ENCODE measurements around the gene PXMP4.

PXMP4 gene

DNA sequence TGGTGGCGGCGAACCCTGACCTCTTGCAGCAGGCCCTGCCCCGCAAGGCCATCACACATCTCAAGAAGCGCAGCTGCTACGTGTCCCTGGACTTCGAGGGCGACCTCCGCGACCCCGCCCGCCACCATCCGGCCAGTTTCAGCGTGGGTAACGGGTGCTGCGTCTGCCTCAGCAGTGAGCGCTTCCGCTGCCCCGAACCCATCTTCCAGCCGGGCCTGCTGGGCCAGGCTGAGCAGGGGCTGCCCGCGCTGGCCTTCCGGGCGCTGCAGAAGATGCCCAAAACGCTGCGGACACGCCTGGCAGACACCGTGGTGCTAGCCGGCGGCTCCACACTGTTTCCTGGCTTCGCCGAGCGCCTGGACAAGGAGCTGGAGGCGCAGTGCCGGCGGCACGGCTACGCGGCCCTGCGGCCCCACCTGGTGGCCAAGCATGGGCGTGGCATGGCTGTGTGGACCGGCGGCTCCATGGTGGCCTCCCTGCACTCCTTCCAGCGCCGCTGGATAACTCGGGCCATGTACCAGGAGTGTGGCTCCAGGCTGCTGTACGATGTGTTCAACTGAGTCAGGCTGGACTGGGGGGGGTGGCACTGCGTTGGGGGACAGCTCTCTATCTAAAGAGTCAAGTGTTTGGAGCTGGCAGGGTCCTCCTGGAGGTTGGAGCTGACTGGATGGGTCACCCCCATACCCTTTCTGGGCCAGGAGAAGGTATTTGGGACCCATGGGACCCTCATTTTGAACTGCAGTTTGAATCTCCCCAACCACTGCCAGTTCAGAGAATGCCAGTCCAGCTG is 52.2 kb downstream of the PXMP4 start:
- peak; percentile 87 to 91 for DNase-seq

DNA sequence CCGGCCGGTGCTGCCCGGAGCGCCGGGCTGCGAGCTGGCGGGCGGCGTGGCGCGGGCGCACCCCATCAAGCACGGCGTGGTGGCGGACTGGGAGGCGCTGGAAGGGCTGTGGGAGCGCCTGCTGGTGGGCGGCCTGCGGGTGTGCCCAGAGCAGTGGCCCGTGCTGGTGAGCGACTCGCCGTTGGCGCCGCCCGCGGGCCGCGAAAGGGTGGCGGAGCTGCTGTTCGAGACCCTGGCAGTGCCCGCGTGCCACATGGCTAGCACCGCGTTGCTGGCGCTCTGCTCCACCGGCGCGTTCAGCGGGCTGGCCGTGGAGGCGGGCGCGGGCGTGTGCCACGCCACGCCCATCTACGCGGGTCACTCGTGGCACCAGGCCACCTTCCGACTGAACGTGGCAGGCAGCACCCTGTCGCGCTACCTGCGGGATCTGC is 52.9 kb downstream of the PXMP4 start:
- DNase-seq, result peak; percentile 70 to 78

DNA sequence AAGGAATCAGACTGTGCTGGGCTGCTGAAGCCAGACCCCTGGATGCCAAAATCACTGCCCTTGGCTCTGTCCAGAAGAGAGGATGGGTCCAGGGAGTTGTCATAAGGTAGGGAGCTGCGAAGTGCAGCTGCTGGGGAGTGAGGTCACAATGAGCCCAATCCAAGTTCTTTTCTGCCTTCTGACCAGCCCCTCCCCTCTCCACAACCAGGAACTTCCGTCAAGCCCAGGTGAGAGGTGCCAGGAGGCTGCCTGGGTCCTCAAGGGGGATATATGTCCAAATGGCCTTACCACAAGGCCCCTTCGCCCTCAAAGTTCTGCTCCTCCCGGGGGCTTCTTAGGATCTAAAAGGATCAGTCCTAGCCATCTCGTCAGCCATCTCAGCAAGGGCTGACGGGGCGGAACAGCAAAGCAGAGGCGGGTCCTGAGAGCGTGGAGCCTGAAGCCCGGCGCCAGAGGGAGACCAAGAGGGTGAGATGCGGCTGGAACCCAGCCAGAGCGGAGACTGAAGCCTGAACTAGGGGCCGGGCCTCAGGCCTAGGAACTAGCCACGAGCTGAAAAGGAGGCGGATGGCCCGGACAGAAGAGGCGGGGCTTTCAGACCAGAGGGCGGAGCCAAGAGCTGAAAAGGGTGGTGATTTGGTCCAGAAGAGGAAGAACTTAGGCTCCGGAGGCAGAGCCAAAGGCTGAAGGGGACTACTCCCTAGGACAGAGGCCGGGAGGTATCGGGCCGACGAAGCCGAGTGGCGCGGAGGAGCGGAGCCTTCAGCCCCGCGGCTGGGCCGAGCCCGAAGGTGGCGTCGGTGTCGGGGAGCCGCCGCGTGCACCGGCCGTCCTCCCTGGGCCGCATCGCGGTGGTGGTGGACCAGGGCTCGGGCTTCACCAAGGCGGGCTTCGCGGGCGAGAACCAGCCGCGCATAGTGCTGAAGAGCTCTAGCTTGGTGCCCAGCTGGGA is 53.5 kb downstream of the PXMP4 start, which contains the start of gene ACTL10:
ACTL10 (plus strand) TSS at position 651 of the 952 bp plus-strand sequence. CDS start 555 bp downstream, outside the sequence.
- DNase-seq, result peak; percentile 94 to 95

DNA sequence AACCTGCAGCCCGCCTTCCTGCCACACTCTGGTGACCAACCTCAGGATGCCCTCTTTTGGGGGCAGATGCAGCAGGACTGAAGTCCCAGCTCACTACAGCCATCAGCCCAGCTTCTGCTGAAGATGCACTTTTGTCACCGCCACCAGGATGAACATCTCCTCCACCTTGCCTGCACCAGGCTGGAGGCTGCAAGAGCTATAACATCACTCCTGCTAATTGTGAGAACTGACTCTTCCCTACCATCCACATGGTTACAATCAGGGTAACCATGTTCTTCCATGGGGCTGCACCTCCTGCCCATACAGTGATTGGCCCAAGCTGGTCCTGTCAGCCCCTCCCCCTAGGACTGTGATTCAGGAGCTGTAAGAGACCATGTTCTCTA is 55.4 kb downstream of the PXMP4 start:
- no peak for DNase-seq

DNA sequence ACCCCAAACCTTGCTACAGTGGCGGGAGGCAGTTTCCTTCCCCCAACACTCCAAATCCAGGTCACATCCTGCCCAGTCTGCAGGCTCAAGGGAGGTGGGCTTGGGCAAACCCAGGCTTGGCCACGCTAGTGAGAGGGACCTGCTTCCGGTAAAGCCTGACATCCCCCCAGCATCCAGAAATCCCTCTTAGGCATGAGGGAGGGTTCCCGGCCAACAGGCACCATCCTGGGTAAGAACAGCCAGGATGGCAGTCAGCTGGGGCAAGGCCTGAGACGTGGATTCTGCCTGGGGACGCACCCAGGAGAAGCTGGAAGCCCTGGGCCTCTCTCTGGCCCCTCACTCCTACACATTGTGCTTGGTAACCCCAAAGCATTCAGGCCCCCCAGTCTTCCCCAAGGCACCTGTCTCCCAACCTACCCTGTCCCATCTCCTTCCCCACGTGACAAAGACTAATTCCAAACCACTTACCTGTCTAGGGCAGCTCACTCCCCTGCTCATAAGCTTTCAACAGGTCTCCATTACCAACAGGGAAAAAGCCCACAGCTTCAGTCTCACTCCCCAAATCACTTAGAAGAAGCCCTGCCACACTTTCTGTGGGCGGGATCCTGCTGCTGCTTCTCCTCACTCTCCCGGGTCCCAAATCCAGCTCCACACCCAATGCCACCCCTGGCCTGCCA is 55.9 kb downstream of the PXMP4 start:
- DNase-seq, result peak in 1 of 2 experiments; percentile 38

DNA sequence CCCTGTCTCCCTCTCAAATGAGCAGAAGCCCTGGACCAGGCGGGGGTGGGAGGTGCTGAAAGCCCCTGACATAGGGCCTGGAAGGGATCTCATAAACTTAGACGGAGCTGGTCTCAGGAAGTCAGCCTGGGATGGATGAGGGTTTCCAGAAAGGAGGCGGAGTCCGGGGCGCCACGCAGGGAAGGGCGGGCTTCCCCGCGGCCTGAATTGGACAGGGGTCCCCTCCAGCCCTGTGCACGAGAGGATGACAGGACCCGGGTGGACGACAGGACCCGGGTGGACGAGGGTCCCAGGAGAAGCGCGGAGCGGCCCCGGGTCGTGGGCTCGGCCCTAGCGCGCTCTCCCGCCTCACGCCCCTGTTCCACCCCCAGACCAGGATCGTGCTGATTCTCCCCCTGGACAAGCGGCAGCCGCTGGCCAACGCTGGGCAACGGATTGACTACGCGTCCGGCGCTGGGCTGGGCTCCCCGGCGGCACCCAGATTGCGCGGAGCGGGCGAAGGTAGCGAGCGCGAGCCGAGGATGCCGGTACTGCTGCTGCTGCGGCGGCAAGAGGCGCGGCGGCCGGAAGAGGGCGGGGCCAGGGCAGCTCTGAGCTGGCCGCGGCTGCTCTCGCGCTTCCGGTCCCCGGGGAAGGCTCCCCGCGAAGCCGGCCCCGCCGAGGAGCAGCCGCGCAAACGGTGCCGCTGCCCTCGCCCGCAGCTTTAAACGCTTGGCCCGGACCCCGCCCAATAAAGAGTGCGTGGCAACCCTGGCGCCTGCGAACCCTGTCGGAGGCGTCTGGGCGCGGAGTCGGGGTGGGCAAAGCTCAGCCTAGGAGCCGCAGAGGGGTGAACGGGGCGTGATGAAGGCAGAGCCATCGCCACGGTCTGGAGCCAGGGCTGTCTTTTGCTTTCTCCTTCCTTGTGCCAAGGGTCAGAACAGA is 56.7 kb downstream of the PXMP4 start:
- DNase-seq, result peak; percentile 87 to 90

DNA sequence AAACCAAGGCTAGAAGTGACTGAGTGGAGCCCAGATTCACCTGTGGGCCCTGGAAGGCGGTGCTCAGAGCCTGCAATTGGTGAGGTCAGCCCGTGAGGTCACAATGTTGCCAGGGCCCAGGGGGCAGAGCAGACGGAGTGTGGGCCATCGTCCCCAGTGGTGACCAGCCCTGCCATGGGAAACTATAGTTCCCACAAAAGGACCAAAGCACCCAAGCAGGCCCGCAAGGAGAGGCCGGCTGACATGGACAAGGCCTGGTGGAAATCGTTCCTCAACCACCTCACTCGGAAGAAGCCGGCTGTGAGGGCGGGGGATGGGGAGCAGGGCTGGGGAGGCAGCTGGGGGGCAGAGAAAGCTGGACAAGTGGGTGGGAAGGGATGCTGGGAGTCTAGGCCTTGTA is 57.9 kb downstream of the PXMP4 start, which contains the start of gene C20orf144:
C20orf144 (plus strand) TSS at position 156 of the 400 bp plus-strand sequence; CDS start at position 175, 19 bp downstream.
- no peak for DNase-seq

DNA sequence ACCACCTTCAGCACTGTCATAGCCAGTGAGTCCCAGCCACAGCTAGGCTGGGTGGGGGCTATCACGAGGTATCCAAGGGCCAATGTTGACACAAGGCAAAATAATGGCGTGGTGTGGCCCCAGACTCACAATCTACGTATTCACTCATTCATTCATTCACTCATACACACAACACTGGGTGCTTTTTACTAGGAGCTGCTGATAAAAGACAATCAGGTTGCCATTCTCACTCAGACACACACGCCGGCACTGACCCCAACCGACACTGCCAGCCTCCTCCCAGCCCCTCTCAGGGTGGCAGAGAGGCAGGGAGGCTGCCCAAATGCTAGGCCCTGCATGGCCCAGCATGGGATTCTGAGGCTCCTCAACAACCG is 59.4 kb downstream of the PXMP4 start:
- DNase-seq, result no peak

DNA sequence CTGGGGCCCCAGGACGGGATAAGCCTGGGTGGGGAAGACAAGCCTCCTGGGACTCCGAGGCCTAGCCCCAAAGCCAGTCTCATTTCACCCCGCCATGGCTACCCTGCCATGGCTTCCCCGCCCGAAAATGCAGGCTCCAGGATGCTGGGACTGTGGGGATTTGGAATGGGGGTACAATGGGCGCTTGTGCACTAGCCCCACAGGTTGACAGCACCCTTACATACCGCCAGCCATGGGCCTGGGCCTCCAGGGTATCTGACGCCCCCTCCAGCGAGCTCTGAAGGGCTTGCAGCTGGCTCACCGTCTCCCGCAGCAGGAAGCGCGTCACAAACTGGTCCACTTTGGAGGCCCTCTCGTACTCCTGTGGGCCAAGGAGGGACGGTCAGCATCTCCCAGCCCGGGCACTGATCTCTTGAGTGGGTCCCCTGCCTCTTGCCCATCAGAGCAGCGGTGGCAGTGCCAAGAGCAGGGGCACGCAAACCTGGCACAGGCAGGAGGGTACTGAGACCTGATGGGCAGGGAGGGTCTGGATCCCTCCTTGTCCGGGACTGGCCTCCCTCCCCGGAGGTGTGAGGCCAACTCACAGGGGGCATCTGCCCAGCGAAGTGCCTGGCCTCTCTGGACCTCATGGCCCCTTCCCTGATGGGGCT is 60.0 kb downstream of the PXMP4 start:
- DNase-seq, result no peak

DNA sequence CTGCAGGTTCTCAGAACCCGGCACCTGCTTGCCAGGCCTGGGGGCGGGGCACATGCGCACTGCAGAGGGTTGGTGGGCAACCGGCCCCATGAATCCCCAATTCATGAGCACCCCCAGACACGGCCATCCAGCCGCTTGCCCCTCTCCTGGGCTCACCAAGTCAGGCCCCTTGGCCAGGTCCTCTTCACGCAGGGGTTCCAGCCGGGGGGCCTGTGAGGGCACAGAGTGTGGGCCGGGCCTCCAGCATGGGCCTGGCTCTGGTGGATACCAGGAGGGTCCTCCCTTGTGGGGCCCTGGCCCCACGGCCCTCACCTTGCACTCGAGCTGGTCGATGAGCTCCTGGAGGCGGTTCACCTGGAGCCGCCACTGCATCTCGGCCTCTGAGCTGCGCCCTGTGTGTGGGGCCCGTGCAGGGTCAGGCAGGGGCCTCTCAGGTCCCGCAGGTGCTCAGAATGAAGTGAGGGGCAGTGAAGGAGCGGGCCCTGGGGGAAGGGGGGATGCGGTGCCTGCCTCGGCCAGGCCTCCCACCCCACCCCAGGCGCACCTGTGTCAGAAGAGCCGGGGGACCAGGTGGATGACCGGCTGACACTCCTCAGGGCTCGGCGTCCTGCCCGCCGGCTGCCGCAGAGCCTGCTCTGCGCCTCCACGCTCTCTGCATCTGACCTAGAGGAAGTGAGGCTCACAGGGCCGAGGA is 60.6 kb downstream of the PXMP4 start:
- no peak for DNase-seq

DNA sequence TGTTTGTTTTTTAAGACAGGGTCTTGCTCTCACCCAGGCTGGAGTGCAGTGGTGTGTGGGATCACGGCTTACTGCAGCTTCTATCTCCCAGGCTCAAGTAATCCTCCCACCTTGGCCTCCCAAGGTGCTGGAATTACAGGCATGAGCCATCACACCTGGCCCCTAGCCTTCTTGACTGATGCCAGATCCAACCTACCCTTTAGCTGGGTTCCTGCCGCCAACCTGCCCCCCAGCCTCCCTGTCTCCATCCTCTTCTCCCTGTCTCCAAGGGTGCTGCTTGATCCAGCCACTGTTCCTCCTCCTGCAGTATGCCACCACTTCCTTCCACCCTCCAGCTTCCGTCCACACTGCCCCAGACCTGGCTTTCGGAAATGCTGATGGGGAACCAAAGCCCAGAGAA is 61.2 kb downstream of the PXMP4 start:
- DNase-seq, result no peak

DNA sequence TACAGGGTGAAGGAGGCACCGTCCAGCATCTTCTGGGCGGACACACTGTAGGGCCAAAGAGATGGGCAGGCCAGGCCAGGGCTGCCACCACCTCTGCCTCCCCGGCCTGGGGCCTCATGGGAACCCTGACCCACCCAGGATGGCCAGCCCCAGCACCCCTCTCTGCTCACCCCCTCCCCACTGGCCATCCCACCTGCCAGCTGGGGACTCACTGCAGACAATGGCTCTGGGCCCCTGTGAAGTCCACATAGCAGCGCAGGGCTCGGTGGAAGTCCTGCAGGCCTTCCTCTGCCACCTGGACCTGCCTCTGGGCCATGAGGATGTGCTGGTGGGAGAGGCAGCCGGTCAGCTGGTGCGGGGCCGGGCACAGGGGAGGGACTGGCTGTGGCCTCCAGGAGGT is 61.6 kb downstream of the PXMP4 start:
- no peak for DNase-seq

DNA sequence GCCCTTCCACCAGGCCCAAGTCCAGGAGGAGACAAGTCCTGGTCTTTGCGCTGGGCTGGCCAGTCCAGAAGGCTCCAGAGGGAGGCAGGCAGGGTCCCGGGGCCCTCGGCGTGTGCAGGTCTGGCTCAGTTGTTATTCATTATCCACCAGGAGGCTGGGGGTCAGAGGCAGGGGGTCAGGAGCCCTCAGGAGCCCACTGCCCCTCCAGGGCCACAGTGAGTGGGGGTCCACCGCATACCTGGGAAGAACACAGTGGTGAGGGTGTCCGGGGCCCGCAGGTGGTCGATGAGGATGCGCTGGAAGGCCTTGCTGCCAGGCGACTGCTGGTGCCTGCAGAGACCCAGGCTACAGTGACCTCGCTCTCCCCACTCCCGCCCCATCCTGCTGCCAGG is 62.4 kb downstream of the PXMP4 start:
- no peak for DNase-seq

DNA sequence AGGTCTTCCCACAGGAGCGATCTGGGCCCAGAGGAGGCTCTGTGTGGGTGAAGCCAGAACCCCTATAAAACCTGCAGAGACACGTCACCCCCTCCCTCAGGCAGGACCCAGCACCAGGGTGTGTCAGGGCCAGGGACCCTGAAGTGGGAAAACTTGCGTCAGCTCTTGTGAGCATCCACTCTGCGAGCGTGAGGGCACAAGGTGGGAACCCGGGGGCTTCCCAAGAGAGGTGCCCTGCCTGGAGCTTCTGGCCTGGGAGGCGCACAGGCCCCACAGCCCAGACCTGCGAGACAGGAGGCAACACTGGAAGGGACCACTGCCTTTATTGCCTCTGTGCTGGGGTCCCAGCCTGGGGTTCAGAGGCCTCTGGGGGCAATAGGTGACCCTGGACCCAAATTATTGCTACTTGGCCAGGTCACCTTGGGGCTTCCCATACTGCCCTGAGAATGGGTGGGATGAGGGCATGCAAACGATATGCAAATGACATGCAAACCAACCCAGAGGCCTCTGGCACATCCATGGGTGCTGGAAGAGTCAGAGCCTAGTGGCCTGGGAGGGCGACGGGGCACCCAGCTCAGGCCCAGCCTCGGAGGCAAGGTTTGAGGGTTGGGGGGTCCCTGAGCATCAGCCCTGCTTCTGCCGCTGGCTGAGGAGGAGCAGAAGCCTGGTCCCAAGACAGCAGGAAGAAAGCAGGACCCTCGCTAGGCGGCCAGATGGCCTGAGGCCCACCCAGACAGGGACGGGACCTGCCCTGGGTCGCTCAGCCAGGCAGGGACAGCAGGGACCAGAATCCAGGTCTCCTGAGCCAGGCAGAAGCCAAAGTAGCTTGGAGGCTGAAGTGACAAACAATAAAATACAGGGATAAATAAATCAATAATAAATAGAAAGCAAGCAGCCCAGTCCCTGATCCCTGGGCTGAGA is 63.1 kb downstream of the PXMP4 start:
- DNase-seq, result no peak

DNA sequence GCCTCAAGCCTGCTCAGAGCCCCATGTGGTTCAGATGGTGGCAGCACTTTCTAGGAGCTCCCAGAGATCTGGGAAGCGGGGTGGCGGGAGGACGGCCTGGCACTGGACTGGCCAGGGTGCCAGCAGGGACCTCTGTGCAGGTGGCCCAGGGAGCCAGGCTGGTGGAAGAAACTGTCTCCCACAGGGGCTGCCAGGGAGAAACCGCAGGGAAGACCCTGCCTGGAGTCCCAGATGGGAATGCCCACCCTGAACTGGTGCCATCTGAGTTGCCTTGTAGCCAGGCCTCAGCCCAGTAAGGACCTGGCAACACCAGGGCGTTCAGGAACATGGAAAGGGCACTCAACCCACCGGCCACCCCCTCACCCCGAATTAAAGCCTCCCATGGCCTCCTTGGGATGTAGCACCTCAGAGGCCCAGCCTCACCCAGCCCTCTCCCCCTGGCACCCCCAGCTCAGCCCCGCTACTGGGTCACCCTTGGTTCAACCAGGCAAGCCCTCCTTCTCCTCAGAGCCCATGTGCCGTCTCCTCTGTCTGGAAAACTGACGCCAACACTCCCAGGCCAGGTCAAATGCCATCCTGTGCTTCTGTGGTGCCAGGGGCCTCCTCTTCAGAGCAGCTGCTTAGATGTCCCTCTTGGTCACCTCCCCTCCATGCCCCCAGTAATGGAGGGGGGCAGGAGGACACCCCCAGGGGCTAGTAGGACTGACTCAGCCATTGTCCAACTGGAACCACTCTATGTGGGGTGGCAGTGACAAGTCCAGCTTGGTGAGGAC is 63.9 kb downstream of the PXMP4 start:
- DNase-seq, result peak in 1 of 2 experiments; percentile 15

DNA sequence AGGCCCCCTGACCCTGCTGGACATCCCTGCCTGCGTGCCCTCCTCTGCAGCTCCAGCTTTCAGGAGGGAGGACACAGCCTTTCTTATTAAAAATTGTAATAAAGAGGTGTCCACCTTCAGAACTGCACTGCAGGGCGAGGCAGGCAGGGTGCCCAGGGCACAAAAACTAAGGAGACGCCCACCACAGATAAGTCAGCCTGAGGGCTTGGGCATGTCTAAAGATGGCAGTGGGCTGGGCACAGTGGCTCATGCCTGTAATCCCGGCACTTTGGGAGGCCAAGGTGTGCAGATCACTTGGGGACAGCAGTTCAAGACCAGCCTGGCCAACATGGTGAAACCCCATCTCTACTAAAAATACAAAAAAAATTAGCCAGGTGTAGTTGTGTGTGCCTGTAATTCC is 64.9 kb downstream of the PXMP4 start:
- no peak for DNase-seq

DNA sequence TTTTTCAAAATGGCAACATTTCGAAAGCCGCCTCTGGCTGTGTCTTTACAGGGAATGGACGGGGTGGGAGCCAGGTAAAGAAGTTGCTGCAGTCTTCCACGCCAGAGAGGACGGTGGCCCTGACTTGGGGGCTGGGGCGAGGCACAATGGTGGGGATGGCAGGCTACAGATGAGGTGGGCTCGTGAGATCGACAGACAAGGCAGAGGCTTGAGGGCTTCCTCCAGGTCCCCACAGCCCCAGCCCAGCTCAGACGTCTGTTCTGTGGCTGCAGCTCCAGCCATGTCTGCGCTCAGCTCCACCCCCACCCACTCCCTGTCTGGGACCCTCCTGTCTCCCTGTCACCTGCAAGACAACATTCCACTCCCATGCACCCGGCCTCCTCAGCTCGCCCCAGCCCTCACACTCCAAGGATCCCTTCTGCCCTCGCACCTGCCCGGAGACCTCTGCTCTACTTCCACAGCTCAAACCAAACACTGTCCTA is 65.4 kb downstream of the PXMP4 start:
- peak in 1 of 2 experiments; percentile 15 for DNase-seq

DNA sequence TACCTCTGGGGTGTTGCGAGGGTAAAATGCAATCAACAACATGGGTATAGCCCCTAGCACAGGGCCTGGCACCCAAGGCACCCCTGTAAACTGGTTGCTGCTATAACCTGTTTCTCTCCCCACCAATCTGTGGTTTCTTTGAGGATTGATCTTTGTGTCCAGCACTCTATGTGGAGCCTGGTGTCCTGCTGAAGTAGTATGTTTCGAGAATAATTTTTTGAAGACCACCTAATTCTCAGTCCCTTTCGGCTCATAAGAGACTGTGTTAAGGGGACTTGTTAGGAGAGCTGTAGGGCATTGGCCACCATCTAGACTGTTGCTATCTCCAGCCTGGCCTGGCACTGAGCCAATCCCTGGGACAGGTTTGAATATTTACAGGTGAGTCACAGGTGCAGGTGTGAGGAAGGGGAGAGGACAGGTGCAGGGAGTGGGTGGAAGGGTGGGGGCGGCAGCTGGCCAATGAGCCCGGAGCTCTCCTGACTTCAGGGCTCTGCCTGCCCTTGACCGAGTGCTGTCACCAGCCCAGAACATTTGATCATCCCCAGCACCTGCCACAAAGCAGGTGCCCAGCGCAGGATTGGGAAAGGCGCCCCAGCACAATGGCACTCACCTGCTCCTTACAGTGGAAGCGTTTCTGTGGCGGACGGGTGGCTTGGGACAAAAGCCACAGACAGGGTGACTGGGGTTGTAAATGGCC is 66.1 kb downstream of the PXMP4 start:
- peak in 1 of 2 experiments; percentile 24 for DNase-seq

Measured in activated T-cell treated with anti-CD3 and anti-CD28 coated beads, Interleukin-2, amount 50 U/mL, for 48 hours (primary cell).